Large intestine (tissue), 3 donors: ENCODE data around the gene BCR. TPM values are rescaled to one million over a fixed set of nuclear protein-coding genes. Genes with fewer than 3 reads are reported as not detected.

Experiments
- DNase-seq, 2 donors: peaks; one replicate each; pipeline versions ENCODE4 v3.0.0 to v3.0.0-alpha.2; 2013
- H3K27ac ChIP-seq: one replicate; pipeline ENCODE4 v1.5.1; 2013; ENCODE audit warnings: low read length
- H3K27me3 ChIP-seq: 2 replicates; pipeline ENCODE4 v1.6.1; 2013; ENCODE audit warnings: low read length; ENCODE audit not compliant: control insufficient read depth, insufficient read depth
- H3K36me3 ChIP-seq: 2 replicates; pipeline ENCODE4 v1.6.1; 2013; ENCODE audit warnings: low read length; ENCODE audit not compliant: control insufficient read depth, insufficient read depth
- H3K4me1 ChIP-seq: one replicate; pipeline ENCODE4 v1.6.1; 2013; ENCODE audit warnings: low read length; ENCODE audit not compliant: control insufficient read depth, insufficient read depth
- H3K4me3 ChIP-seq: one replicate; pipeline ENCODE4 v1.5.1; 2013; ENCODE audit warnings: low read length
- H3K9me3 ChIP-seq: one replicate; pipeline ENCODE4 v1.6.1; 2013; ENCODE audit warnings: mild to moderate bottlenecking, low read depth, low read length, moderate library complexity; ENCODE audit not compliant: control insufficient read depth
- WGBS: methylation state at CpG from one replicate; pipeline ENCODE4 v1.1.5; 2013; ENCODE audit warnings: low lambda C conversion rate; ENCODE audit not compliant: insufficient coverage; 5-methylcytosine and 5-hydroxymethylcytosine counted together
- polyA plus RNA-seq: library from polyadenylated mRNA; unstranded; fragments of 120-200 nt; gene quantifications from one replicate; pipeline ENCODE4 v1.2.1, GENCODE V29; 2013

BCR gene
- polyA plus RNA-seq, 1 donor = 29.0 TPM

GRCh38 chr22:23280356-23281052 lies 100.2 kb downstream of the BCR start:
- no peak overlapping the region for H3K4me3 ChIP-seq
- no peak for DNase-seq
- peaks cover 8% of the 10 kb centered on the region for H3K4me1 ChIP-seq
- peaks cover 76% of the 10 kb centered on the region for H3K36me3 ChIP-seq
- H3K27ac ChIP-seq = no peak overlapping the region
- H3K9me3 ChIP-seq = no peaks in the 10 kb centered on the region
- no CpG with 5 or more reads among the region's 13 CpGs for WGBS
- H3K27me3 ChIP-seq = no peaks in the 10 kb centered on the region

GRCh38 chr22:23281053-23281405 lies 100.7 kb downstream of the BCR start:
- Histone ChIP-seq H3K36me3 (peaks cover 77% of the 10 kb centered on the region), H3K9me3 (no peaks in the 10 kb centered on the region), H3K4me1 (peaks cover 8% of the 10 kb centered on the region), H3K27ac (no peak overlapping the region), H3K4me3 (no peak overlapping the region), H3K27me3 (no peaks in the 10 kb centered on the region)
- no peak for DNase-seq
- no CpG with 5 or more reads among the region's 11 CpGs for whole genome bisulfite sequencing

GRCh38 chr22:23281406-23282088 lies 101.2 kb downstream of the BCR start:
- no peaks in the 10 kb centered on the region for H3K27me3 ChIP-seq
- WGBS = no CpG with 5 or more reads among the region's 21 CpGs
- no peak overlapping the region for H3K4me3 ChIP-seq
- peaks cover 78% of the 10 kb centered on the region for H3K36me3 ChIP-seq
- peak; percentile 57 to 58 for DNase-seq
- H3K4me1 ChIP-seq = peaks cover 8% of the 10 kb centered on the region
- H3K27ac ChIP-seq = no peak overlapping the region
- H3K9me3 ChIP-seq = no peaks in the 10 kb centered on the region

GRCh38 chr22:23282089-23282501 lies 101.8 kb downstream of the BCR start:
- H3K36me3 ChIP-seq = peaks cover 78% of the 10 kb centered on the region
- peaks cover 8% of the 10 kb centered on the region for H3K4me1 ChIP-seq
- no peak overlapping the region for H3K27ac ChIP-seq
- no peaks in the 10 kb centered on the region for H3K27me3 ChIP-seq
- no peaks in the 10 kb centered on the region for H3K9me3 ChIP-seq
- H3K4me3 ChIP-seq = no peak overlapping the region
- peak in 1 of 2 donors; percentile 13 for DNase-seq
- no CpG with 5 or more reads among the region's 16 CpGs for WGBS

GRCh38 chr22:23282516-23282915 lies 102.2 kb downstream of the BCR start:
- Histone ChIP-seq H3K4me1 (peaks cover 8% of the 10 kb centered on the region), H3K27me3 (no peaks in the 10 kb centered on the region), H3K4me3 (no peak overlapping the region), H3K9me3 (no peaks in the 10 kb centered on the region), H3K36me3 (peaks cover 78% of the 10 kb centered on the region), H3K27ac (no peak overlapping the region)
- DNase-seq = no peak
- no CpG with 5 or more reads among the region's 10 CpGs for WGBS

- DNase-seq = no peak
- no peak overlapping the region for H3K4me3 ChIP-seq
- H3K9me3 ChIP-seq = no peaks in the 10 kb centered on the region
- H3K36me3 ChIP-seq = peaks cover 81% of the 10 kb centered on the region
- WGBS = no CpG with 5 or more reads among the region's 11 CpGs
- no peak overlapping the region for H3K27ac ChIP-seq
- no peaks in the 10 kb centered on the region for H3K27me3 ChIP-seq
- H3K4me1 ChIP-seq = peaks cover 8% of the 10 kb centered on the region
Observed at GRCh38 chr22:23282986-23283385, 102.7 kb downstream of the BCR start.

GRCh38 chr22:23283591-23284503 lies 103.5 kb downstream of the BCR start:
- Histone ChIP-seq H3K9me3 (no peaks in the 10 kb centered on the region), H3K4me1 (peaks cover 8% of the 10 kb centered on the region), H3K27me3 (no peaks in the 10 kb centered on the region), H3K36me3 (peaks cover 82% of the 10 kb centered on the region), H3K4me3 (no peak overlapping the region), H3K27ac (no peak overlapping the region)
- no peak for DNase-seq
- no CpG with 5 or more reads among the region's 22 CpGs for WGBS

- H3K27me3 ChIP-seq = no peaks in the 10 kb centered on the region
- no peak for DNase-seq
- H3K36me3 ChIP-seq = peaks cover 84% of the 10 kb centered on the region
- no CpG with 5 or more reads among the region's 10 CpGs for WGBS
- H3K27ac ChIP-seq = no peak overlapping the region
- no peaks in the 10 kb centered on the region for H3K9me3 ChIP-seq
- H3K4me1 ChIP-seq = peaks cover 12% of the 10 kb centered on the region
- no peak overlapping the region for H3K4me3 ChIP-seq
Observed at GRCh38 chr22:23284504-23285033, 104.3 kb downstream of the BCR start.

- H3K4me3 ChIP-seq = no peak overlapping the region
Observed at GRCh38 chr22:23285236-23285635, 104.9 kb downstream of the BCR start.

GRCh38 chr22:23285734-23286133 lies 105.4 kb downstream of the BCR start:
- Histone ChIP-seq H3K4me3 (no peak overlapping the region), H3K27ac (no peak overlapping the region), H3K27me3 (no peaks in the 10 kb centered on the region), H3K36me3 (peaks cover 73% of the 10 kb centered on the region), H3K4me1 (peaks cover 23% of the 10 kb centered on the region), H3K9me3 (no peaks in the 10 kb centered on the region)
- WGBS = no CpG with 5 or more reads among the region's 7 CpGs
- DNase-seq = no peak

More at GRCh38 chr22:23285236-23285635, 104.9 kb downstream of the BCR start:
- DNase-seq = no peak
- no CpG with 5 or more reads among the region's 8 CpGs for WGBS
- Histone ChIP-seq H3K27me3 (no peaks in the 10 kb centered on the region), H3K9me3 (no peaks in the 10 kb centered on the region), H3K4me1 (peaks cover 18% of the 10 kb centered on the region), H3K27ac (no peak overlapping the region), H3K36me3 (peaks cover 78% of the 10 kb centered on the region)
